ENCODE measurements around the gene TSKS.

- TF ChIP-seq CTCF (IDR thresholded peaks at IDR 0.05) (no peak), POLR2AphosphoS5 (IDR thresholded peaks at IDR 0.05; ENCODE audit: insufficient read depth in 1 of 2, low read depth in 1 of 2) (no peak), POLR2A (IDR thresholded peaks at IDR 0.05) (no peak)
These were observed 10.7 kb upstream of the TSKS start for GRCh38 chr19:49773663-49774350.

Data from vagina (tissue), 2 donors.